Measurements from ENCODE around the gene ZDHHC13.
"Not testable (repeated sequence)": the region's sequence is repeated elsewhere in the genome, so short reads cannot be mapped to it uniquely, and the experiment has no call there.

ZDHHC13 gene

DNA sequence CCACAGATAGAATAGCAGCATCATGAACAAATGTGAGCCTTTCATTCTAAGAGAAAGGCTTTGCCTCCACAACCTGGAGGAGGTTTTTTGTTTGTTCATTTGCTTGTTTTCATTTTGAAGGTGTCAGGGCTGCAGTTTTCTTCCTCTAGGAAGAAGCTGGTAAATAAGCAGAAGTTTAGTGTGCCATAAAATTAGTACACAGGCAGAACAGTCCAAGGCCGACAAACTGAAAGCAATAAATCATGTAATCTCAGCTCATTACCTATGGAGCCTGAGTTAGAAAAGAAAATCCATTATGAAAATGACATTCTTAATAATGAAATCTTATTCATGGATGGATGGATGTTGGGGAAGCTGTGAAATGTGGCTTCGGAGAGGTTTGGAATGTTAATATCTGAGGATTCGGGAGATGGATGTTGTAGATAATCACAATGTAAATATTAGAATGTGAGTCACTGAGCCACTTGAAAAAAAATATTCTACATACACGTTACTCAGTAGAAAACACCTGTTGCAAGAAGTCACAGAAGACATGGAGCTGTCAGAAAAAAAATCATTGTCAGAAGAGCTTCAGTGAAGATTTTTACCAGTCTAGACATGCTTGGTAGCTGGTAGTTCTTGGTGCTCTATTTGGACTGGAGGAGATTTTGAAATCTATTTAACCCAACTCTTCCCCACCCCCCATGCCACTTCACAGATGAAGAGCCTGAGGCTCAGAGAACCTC lies 15.0 kb upstream of the ZDHHC13 start:
- no peak for DNase-seq (ENCODE audit: low read depth)

DNA sequence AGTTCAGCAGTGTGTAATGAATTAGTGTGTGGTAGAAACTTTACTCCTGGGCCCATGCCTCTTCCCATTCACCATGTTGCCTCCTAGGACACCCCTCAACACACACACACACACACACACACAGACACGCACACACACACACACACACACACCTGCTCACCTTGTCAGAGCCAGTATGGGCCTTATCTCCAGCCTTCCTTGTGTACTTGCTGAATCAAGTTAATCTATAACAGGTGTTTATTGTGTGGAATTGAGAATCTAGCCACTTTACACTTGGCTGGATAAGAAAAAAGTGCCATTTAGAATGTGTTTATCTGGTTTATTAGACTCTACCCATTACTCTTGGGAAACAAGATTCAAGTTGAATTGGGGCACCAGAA lies 14.5 kb upstream of the ZDHHC13 start:
- DNase-seq (ENCODE audit: low read depth): no peak

GRCh38 chr11:19105011-19105410 lies 12.0 kb upstream of the ZDHHC13 start:
- no peak for DNase-seq (ENCODE audit: low read depth)

DNA sequence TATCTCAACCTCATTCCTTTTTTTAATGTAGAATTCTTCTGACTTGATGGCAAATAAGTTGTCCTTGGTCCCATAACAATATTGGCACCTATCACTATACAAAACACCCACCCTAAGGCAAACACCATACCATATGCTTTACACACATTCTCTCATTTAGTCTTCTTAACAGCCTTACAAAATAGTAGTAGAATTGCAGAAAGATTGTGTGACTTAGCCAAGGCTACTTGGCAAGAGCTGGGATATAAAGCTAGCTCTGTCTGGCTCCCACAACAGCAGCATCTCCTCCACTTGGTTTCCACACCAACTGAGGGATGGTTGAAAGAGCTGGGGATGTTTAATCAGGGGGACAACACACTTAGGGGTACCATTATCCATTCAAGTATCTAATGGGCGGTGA lies 9.8 kb upstream of the ZDHHC13 start:
- DNase-seq (ENCODE audit: low read depth): no peak

GRCh38 chr11:19110295-19110694 lies 6.7 kb upstream of the ZDHHC13 start:
- no peak for DNase-seq (ENCODE audit: low read depth)

DNA sequence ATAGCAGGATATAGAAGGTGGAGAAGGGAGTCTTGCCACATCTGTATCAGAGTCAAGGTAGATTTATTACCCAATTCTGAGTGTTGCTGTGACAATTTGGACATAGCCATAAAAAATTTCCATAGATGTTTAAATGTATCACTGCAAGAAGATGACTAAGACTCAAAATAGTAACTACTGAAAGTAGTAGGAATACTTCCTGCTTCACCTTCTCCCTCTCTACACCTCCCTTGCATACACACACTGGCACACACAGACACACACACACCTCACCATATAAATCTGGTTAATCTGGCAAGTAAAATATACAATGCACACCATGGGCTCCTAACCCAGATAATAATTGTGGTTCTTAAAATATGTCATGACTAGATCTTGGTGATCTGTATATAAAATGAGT lies 5.2 kb upstream of the ZDHHC13 start:
- DNase-seq (ENCODE audit: low read depth): no peak

GRCh38 chr11:19116276-19116970 lies 545 bp upstream of the ZDHHC13 start:
- no peak for DNase-seq (ENCODE audit: low read depth)

- DNase-seq (ENCODE audit: low read depth): no peak
These were observed 761 bp downstream of the ZDHHC13 start for GRCh38 chr11:19117760-19118097.

- no peak for DNase-seq (ENCODE audit: low read depth)
These were observed 4.7 kb downstream of the ZDHHC13 start for GRCh38 chr11:19121646-19122045.

- DNase-seq (ENCODE audit: low read depth): no peak
These were observed 6.1 kb downstream of the ZDHHC13 start for GRCh38 chr11:19122960-19123615.

GRCh38 chr11:19126562-19127325 lies 9.8 kb downstream of the ZDHHC13 start:
- not testable (repeated sequence) for DNase-seq (ENCODE audit: low read depth)

- DNase-seq (ENCODE audit: low read depth): no peak
These were observed 17.0 kb downstream of the ZDHHC13 start for GRCh38 chr11:19134004-19134403.

DNA sequence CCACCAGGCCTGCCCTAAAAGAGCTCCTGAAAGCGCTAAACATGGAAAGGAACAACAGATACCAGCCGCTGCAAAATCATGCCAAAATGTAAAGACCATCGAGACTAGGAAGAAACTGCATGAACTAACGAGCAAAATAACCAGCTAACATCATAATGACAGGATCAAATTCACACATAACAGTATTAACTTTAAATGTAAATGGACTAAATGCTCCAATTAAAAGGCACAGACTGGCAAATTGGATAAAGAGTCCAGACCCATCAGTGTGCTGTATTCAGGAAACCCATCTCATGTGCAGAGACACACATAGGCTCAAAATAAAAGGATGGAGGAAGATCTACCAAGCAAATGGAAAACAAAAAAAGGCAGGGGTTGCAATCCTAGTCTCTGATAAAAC lies 19.9 kb downstream of the ZDHHC13 start:
- DNase-seq (ENCODE audit: low read depth): not testable (repeated sequence)

DNA sequence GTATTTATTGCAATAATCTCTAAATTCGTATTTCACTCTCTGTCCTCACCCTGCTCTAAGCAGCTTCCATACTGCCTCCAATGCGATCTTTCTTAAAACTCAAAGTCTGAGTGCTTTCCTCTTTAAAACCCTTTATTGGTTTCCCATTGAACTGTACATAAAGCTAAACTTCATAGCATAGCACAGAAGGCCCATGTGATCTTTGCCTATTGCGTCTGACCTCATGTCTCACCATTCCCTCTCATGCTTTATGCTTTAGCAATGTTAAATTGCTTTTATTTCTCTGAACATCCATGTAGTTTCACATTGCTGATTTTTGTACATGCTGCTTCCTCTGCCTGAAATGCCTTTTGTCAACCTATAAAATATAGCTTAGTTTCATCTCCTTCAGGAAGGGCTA lies 28.4 kb downstream of the ZDHHC13 start:
- no peak for DNase-seq (ENCODE audit: low read depth)

DNA sequence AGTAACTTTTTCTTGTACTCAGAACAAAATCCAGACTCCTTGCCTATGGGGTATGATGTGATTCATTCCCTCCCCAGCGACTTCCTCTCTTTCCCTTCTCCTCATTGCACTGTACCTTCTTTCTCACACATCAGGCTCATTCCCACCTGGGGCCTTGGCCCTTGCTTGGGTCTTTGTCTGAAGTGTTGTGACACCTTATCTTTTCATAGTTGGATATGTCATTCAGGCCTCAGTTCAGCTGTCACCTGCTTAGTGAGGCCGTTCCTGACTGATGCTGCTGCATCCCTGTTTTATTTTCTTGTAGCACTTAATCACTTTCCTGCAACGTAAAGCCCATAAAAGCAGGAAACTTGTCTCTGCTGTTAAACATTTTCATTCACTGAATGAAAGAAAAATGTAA lies 39.9 kb downstream of the ZDHHC13 start:
- no peak for DNase-seq (ENCODE audit: low read depth)

GRCh38 chr11:19160847-19161246 lies 43.9 kb downstream of the ZDHHC13 start:
- DNase-seq (ENCODE audit: low read depth): no peak

DNA sequence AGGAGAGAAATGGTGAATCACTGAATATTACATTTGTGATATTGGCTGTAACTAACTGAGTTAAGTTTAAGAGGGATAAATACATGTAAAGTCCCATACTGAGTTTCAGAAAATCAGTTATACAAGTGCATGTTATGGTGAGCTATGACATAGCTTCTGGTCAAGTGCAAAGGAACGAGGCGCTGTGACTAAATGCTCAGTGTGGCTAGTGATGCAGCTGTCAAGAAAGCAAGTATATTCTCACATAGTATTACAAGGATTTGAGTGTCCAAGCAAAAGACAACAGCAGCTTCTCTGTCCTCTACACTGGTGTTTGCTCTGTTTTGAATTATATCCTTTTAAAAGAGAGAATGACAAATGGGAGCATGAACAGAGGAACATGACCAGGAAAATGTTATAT lies 44.7 kb downstream of the ZDHHC13 start:
- no peak for DNase-seq (ENCODE audit: low read depth)

DNA sequence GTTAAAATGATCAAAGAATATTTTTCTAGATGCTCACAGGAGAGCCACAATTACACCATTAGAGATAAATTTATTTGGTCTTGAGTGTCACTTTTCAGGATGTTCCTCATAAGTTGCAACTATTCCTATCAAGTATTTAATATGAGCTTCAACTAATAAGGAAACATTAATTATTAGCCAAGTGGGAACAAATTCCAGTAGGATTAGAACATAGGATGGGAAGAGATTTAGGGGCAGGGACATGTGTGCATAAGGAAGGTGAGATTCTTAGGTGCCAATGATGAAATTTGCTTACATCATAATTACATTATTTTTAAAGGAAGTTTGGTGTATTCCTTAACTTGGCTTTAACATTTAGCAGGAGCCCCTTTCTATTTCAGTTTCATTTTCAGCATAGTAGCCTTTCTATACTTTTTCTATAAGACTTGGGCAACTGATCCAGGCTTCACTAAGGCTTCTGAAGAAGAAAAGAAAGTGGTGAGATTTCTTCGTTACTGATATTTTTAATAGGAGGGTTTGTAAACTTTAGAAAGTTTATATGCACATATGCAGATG lies 46.1 kb downstream of the ZDHHC13 start:
- no peak for DNase-seq (ENCODE audit: low read depth)

GRCh38 chr11:19163617-19164016 lies 46.6 kb downstream of the ZDHHC13 start:
- no peak for DNase-seq (ENCODE audit: low read depth)

DNA sequence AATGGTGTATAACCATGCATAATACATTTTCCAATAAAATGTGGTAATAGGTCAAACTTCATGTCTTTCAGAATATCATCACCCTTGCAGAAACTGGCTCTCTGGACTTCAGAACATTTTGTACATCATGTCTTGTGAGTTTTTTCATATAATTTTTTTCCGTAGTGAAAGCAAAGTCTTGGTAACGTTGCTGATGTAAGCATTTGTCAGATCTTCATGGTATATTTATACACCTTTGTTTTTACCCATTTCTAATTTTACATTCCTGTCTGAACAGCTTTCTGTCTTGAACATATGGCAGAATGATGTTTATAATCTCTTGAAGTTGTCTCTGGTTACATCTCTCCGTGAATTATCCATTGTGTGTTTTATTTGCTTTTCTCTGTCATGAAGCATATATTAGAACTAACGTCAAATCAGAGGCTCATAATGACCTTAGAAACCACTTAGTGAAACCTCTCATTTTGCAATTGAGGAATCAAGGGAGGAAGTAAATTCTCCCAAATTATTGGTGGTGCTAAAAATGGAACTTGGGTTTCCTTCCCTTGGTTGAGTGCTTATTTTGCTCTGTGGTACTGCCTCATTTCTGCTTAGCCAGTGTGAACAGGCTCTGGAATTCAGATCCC lies 47.4 kb downstream of the ZDHHC13 start:
- no peak for DNase-seq (ENCODE audit: low read depth)

- no peak for DNase-seq (ENCODE audit: low read depth)
These were observed 47.9 kb downstream of the ZDHHC13 start for GRCh38 chr11:19164881-19165280.

- no peak for DNase-seq (ENCODE audit: low read depth)
These were observed 51.1 kb downstream of the ZDHHC13 start for GRCh38 chr11:19168090-19168489.
